H9 (cell line): ENCODE measurements around the gene CFAP73. TPM values are rescaled to one million over a fixed set of nuclear protein-coding genes. Genes with fewer than 3 reads are reported as not detected.
A peak's percentile ranks its signal among the peaks of the same experiment; 100 is the strongest.

ENCODE experiments used
- DNase-seq: peaks from one replicate; pipeline ENCODE4 v3.0.0-alpha.2; 2017
- H2AFZ ChIP-seq: one replicate; pipeline ENCODE4 v1.6.1; 2013; ENCODE audit warnings: mild to moderate bottlenecking, low read length, control low read depth, moderate library complexity
- H2AK5ac ChIP-seq: 2 replicates; pipeline ENCODE4 v1.6.1; 2013; ENCODE audit warnings: low read length, control low read depth, mixed read lengths; ENCODE audit not compliant: insufficient read length
- H2BK120ac ChIP-seq: one replicate; pipeline ENCODE4 v1.6.1; 2013; ENCODE audit warnings: low read depth, mild to moderate bottlenecking, low read length, control low read depth, inconsistent platforms; ENCODE audit not compliant: poor library complexity, severe bottlenecking
- H2BK12ac ChIP-seq: 2 replicates; pipeline ENCODE4 v1.6.1; 2013; ENCODE audit warnings: low read length, control low read depth, mixed read lengths, low read depth; ENCODE audit not compliant: insufficient read length
- H2BK15ac ChIP-seq: 2 replicates; pipeline ENCODE4 v1.6.1; 2013; ENCODE audit warnings: low read depth, low read length, control low read depth
- H2BK20ac ChIP-seq: one replicate; pipeline ENCODE4 v1.6.1; 2013; ENCODE audit warnings: low read depth, mild to moderate bottlenecking, low read length, control low read depth, inconsistent platforms; ENCODE audit not compliant: poor library complexity, severe bottlenecking
- H2BK5ac ChIP-seq: 2 replicates; pipeline ENCODE4 v1.6.1; 2013; ENCODE audit warnings: low read length, control low read depth, mixed read lengths; ENCODE audit not compliant: insufficient read length
- H3K14ac ChIP-seq: 2 replicates; pipeline ENCODE4 v1.6.1; 2013; ENCODE audit warnings: low read length, control low read depth; ENCODE audit not compliant: insufficient read depth
- H3K18ac ChIP-seq: 2 replicates; pipeline ENCODE4 v1.6.1; 2013; ENCODE audit warnings: low read depth, mild to moderate bottlenecking, mixed read lengths, low read length, control low read depth; ENCODE audit not compliant: insufficient read length
- H3K23ac ChIP-seq: 2 replicates; pipeline ENCODE4 v1.6.1; 2013; ENCODE audit warnings: low read length, control low read depth, mixed read lengths, low read depth; ENCODE audit not compliant: insufficient read length
- H3K23me2 ChIP-seq: 2 replicates; pipeline ENCODE4 v1.6.1; 2013; ENCODE audit warnings: low read depth, mild to moderate bottlenecking, mixed read lengths, low read length, control low read depth; ENCODE audit not compliant: insufficient read length, poor library complexity, severe bottlenecking
- H3K27ac ChIP-seq: 2 replicates; pipeline ENCODE4 v1.5.1; 2013; ENCODE audit warnings: low read length, control low read depth, mixed read lengths, low read depth; ENCODE audit not compliant: insufficient read length
- H3K27me3 ChIP-seq: 2 replicates; pipeline ENCODE4 v1.6.1; 2013; ENCODE audit warnings: low read length, control low read depth, inconsistent platforms; ENCODE audit not compliant: insufficient read depth
- H3K4ac ChIP-seq: 2 replicates; pipeline ENCODE4 v1.6.1; 2013; ENCODE audit warnings: low read depth, mild to moderate bottlenecking, control low read depth, inconsistent platforms, low read length, moderate library complexity
- H3K4me1 ChIP-seq: 2 replicates; pipeline ENCODE4 v1.6.1; 2013; ENCODE audit warnings: low read length, control low read depth, inconsistent platforms; ENCODE audit not compliant: insufficient read depth
- H3K4me2 ChIP-seq: 2 replicates; pipeline ENCODE4 v1.6.1; 2013; ENCODE audit warnings: low read length, control low read depth, mixed read lengths; ENCODE audit not compliant: insufficient read length, insufficient read depth
- H3K56ac ChIP-seq: 2 replicates; pipeline ENCODE4 v1.6.1; 2013; ENCODE audit warnings: low read depth, mild to moderate bottlenecking, mixed read lengths, low read length, control low read depth; ENCODE audit not compliant: insufficient read length
- H3K79me1 ChIP-seq: 2 replicates; pipeline ENCODE4 v1.6.1; 2013; ENCODE audit warnings: low read depth, mild to moderate bottlenecking, moderate library complexity, low read length, control low read depth, inconsistent platforms; ENCODE audit not compliant: insufficient read depth, poor library complexity, severe bottlenecking
- H3K79me2 ChIP-seq: 2 replicates; pipeline ENCODE4 v1.6.1; 2013; ENCODE audit warnings: low read length, control low read depth, inconsistent platforms; ENCODE audit not compliant: insufficient read depth
- H3K9ac ChIP-seq: 2 replicates; pipeline ENCODE4 v1.6.1; 2013; ENCODE audit warnings: low read length, control low read depth, mixed read lengths; ENCODE audit not compliant: insufficient read length; ENCODE audit errors: extremely low read depth
- H3K9me3 ChIP-seq: one replicate; pipeline ENCODE4 v1.6.1; 2013; ENCODE audit warnings: low read depth, low read length, inconsistent platforms; ENCODE audit not compliant: control insufficient read depth
- H3T11ph ChIP-seq: one replicate; pipeline ENCODE4 v1.6.1; 2013; ENCODE audit warnings: mild to moderate bottlenecking, low read length, control low read depth, inconsistent platforms
- H4K20me1 ChIP-seq: one replicate; pipeline ENCODE4 v1.6.1; 2013; ENCODE audit not compliant: control insufficient read depth, insufficient read length, insufficient read depth
- H4K5ac ChIP-seq: 2 replicates; pipeline ENCODE4 v1.6.1; 2013; ENCODE audit warnings: low read depth, mild to moderate bottlenecking, mixed read lengths, low read length, control low read depth; ENCODE audit not compliant: insufficient read length
- H4K8ac ChIP-seq: replicated peaks from 2 replicates; pipeline ENCODE4 v1.6.1; 2013; ENCODE audit warnings: low read length, control low read depth, mixed read lengths, low read depth; ENCODE audit not compliant: insufficient read length
- H4K91ac ChIP-seq: 2 replicates; pipeline ENCODE4 v1.6.1; 2013; ENCODE audit warnings: low read depth, mild to moderate bottlenecking, moderate library complexity, mixed read lengths, low read length, control low read depth; ENCODE audit not compliant: insufficient read length
- H3K27ac Mint-ChIP-seq, 3 experiments: 2 replicates in 2 of 3; 3 replicates in 1 of 3; pipeline ENCODE4 v1.8.0; 2020 to 2021; ENCODE audit warnings: mixed read lengths in 3 of 3, mild to moderate bottlenecking in 1 of 3, moderate library complexity in 1 of 3
- H3K27me3 Mint-ChIP-seq: 2 replicates; pipeline ENCODE4 v1.8.0; 2021; ENCODE audit warnings: low read depth, mild to moderate bottlenecking, moderate library complexity, mixed read lengths
- H3K36me3 Mint-ChIP-seq, 3 experiments: 2 replicates in 2 of 3; 3 replicates in 1 of 3; pipeline ENCODE4 v1.8.0; 2020 to 2021; ENCODE audit warnings: low read depth in 3 of 3, mixed read lengths in 3 of 3; ENCODE audit not compliant: insufficient read depth in 1 of 3
- H3K4me1 Mint-ChIP-seq, 2 experiments: 2 replicates each; pipeline ENCODE4 v1.8.0; 2020; ENCODE audit warnings: mixed read lengths in 2 of 2
- H3K4me3 Mint-ChIP-seq, 2 experiments: 2 replicates in 1 of 2; 3 replicates in 1 of 2; pipeline ENCODE4 v1.8.0; 2020 to 2021; ENCODE audit warnings: mild to moderate bottlenecking in 2 of 2, mixed read lengths in 2 of 2, moderate library complexity in 1 of 2
- H3K9me3 Mint-ChIP-seq, 2 experiments: 2 replicates in 1 of 2; 3 replicates in 1 of 2; pipeline ENCODE4 v1.8.0; 2020; ENCODE audit warnings: mild to moderate bottlenecking in 2 of 2, mixed read lengths in 2 of 2, moderate library complexity in 1 of 2
- CTCF ChIP-seq: fragments of 200-600 bp; sonication (generic); conservative IDR thresholded peaks from 3 replicates; pipeline ENCODE4 v1.8.0; 2021; ENCODE audit warnings: antibody characterized with exemption, mild to moderate bottlenecking
- WGBS: extraction: QIAGEN DNeasy Blood & Tissue Kit; methylation state at CpG from one replicate; pipeline ENCODE4 v1.1.7; 2013; ENCODE audit warnings: missing lambda C conversion rate, low lambda C conversion rate, mixed read lengths; ENCODE audit not compliant: insufficient read length; ENCODE audit errors: extremely low coverage; 5-methylcytosine and 5-hydroxymethylcytosine counted together
- total RNA-seq: library from RNA; stranded (reverse); gene quantifications from 2 replicates; pipeline ENCODE4 v1.2.1, GENCODE V29; 2021

The CFAP73 gene
- total RNA-seq, 1 experiment from 2014 or later: not detected

- Histone ChIP-seq H2AFZ (no peak overlapping the region), H3K79me1 (no peaks in the 10 kb centered on the region), H3K27me3 (no peaks in the 10 kb centered on the region), H2BK5ac (no peak overlapping the region), H2AK5ac (no peak overlapping the region), H3T11ph (no peak overlapping the region), H4K20me1 (peaks cover 4% of the 10 kb centered on the region), H4K5ac (no peak overlapping the region), H3K4ac (no peak overlapping the region), H2BK15ac (no peak overlapping the region), H3K23ac (no peak overlapping the region), H3K27ac (no peak overlapping the region), H3K9ac (no peak overlapping the region), H4K91ac (no peak overlapping the region), H3K14ac (no peak overlapping the region), H3K4me1 (no peaks in the 10 kb centered on the region), H4K8ac (no peak overlapping the region), H3K56ac (no peak overlapping the region), H2BK12ac (no peak overlapping the region), H3K4me2 (no peak overlapping the region), H2BK20ac (no peak overlapping the region), H3K9me3 (no peaks in the 10 kb centered on the region), H3K18ac (no peak overlapping the region), H2BK120ac (no peak overlapping the region), H3K79me2 (no peaks in the 10 kb centered on the region), H3K23me2 (peaks cover 4% of the 10 kb centered on the region)
- Mint-ChIP-seq H3K4me3 (no peak overlapping the region), H3K4me1 (peaks cover 9 to 16% of the 10 kb centered on the region in 2 experiments), H3K9me3 (no peaks in the 10 kb centered on the region), H3K36me3 (no peaks in the 10 kb centered on the region; a peak in 1 of 7 replicates), H3K27ac (0 out of 7 replicates have a peak overlapping the region, but pooled peaks of 1 of the 3 experiments have one; percentile 52), H3K27me3 (no peaks in the 10 kb centered on the region; the same call in 1 of the 2 replicates)
- no peak for DNase-seq
- TF ChIP-seq CTCF: no peak
- WGBS: no CpG with 5 or more reads among the region's 12 CpGs
These were observed 49.8 kb upstream of the CFAP73 start for GRCh38 chr12:113099764-113100163.
